Activated naive CD4-positive, alpha-beta T cell treated with anti-CD3 and anti-CD28 coated beads, Interleukin-2, amount 10 ng/mL, durations not matched to agents 7 days and 5 days (primary cell): ENCODE results near the gene SYT12.
"Not testable (repeated sequence)": the region's sequence is repeated elsewhere in the genome, so short reads cannot be mapped to it uniquely, and the experiment has no call there.

Experiments
- CTCF ChIA-PET: fragments of 350-600 bp; sonication (Branson Sonifier 250); formaldehyde crosslinking; loops from one replicate; lab custom pipeline; 2021; ENCODE audit warnings: antibody characterized with exemption; lab: Charles Lee
- DNase-seq: peaks from one replicate; pipeline ENCODE4 v3.0.0-alpha.2; 2020
- H3K27ac Mint-ChIP-seq: one replicate; pipeline ENCODE4 v1.8.0; 2021; ENCODE audit warnings: mild to moderate bottlenecking, moderate library complexity, mixed read lengths
- H3K27me3 Mint-ChIP-seq: one replicate; pipeline ENCODE4 v1.8.0; 2021; ENCODE audit warnings: mild to moderate bottlenecking, mixed read lengths
- H3K36me3 Mint-ChIP-seq: one replicate; pipeline ENCODE4 v1.8.0; 2021; ENCODE audit warnings: mixed read lengths
- H3K4me1 Mint-ChIP-seq: one replicate; pipeline ENCODE4 v1.8.0; 2021; ENCODE audit warnings: mixed read lengths
- H3K4me3 Mint-ChIP-seq: one replicate; pipeline ENCODE4 v1.8.0; 2021; ENCODE audit warnings: mild to moderate bottlenecking, moderate library complexity, mixed read lengths
- H3K9me3 Mint-ChIP-seq: one replicate; pipeline ENCODE4 v1.8.0; 2021; ENCODE audit warnings: mixed read lengths

The SYT12 gene

GRCh38 chr11:66985508-66986177 lies 37.3 kb upstream of the SYT12 start:
- no peaks in the 10 kb centered on the region for H3K36me3 Mint-ChIP-seq
- H3K4me1 Mint-ChIP-seq, result peaks cover 3% of the 10 kb centered on the region
- H3K9me3 Mint-ChIP-seq, result no peaks in the 10 kb centered on the region
- H3K4me3 Mint-ChIP-seq, result no peak overlapping the region
- peaks cover 61% of the 10 kb centered on the region for H3K27me3 Mint-ChIP-seq
- H3K27ac Mint-ChIP-seq, result no peak overlapping the region
- CTCF ChIA-PET, result no interaction called here
- DNase-seq, result no peak

GRCh38 chr11:66986178-66986545 lies 36.8 kb upstream of the SYT12 start:
- CTCF ChIA-PET, result no interaction called here
- Mint-ChIP-seq H3K27ac (no peak overlapping the region), H3K36me3 (no peaks in the 10 kb centered on the region)

GRCh38 chr11:66987158-66987620 lies 35.7 kb upstream of the SYT12 start:
- no peak for DNase-seq
- H3K4me1 Mint-ChIP-seq, result peaks cover 3% of the 10 kb centered on the region
- H3K4me3 Mint-ChIP-seq, result no peak overlapping the region
- peaks cover 53% of the 10 kb centered on the region for H3K27me3 Mint-ChIP-seq
- H3K36me3 Mint-ChIP-seq, result no peaks in the 10 kb centered on the region
- H3K9me3 Mint-ChIP-seq, result no peaks in the 10 kb centered on the region
- no peak overlapping the region for H3K27ac Mint-ChIP-seq
- CTCF ChIA-PET, result interaction anchor here (1.5 kb wide), 1 partner anchor 10 kb away, joined by 7 read pairs; no protein-coding TSS in a partner anchor

More at GRCh38 chr11:66986178-66986545, 36.8 kb upstream of the SYT12 start:
- no peaks in the 10 kb centered on the region for H3K9me3 Mint-ChIP-seq
- no peak overlapping the region for H3K4me3 Mint-ChIP-seq
- no peak for DNase-seq
- peaks cover 56% of the 10 kb centered on the region for H3K27me3 Mint-ChIP-seq
- peaks cover 3% of the 10 kb centered on the region for H3K4me1 Mint-ChIP-seq

DNA sequence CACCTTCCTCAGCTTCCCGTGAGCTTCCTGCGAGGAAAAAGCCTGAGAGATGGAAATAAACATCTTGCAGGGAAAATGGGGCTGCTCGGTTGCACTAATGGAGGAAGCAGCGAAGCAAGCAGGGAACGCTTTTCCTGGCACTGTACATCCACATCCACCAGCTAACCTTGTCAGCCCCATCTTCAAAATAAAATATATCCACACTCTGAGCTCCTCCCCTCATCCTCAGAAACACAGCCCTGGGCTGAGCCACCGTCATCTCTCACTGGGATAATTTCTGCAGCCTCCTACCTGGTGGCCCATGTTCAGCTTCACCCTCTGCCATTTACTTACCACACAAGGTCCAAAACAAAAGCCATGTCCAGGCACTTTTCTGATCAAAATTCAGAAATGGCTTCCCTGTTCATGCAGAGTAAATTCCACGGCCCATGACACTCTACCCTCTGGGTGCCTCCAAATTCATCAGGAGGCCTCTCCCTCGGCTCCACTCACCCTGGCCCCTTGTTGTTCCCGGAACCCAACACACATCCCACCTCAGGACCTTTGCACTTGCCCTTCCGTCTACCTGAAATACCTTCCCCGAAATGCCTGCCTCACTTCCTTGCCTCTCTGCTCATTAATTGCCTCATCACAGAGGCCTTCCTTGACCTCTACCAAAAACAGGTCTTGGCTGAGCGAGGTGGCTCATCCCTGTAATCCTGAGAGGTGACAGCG lies 34.9 kb upstream of the SYT12 start:
- no peak overlapping the region for H3K27ac Mint-ChIP-seq
- no peaks in the 10 kb centered on the region for H3K9me3 Mint-ChIP-seq
- no peak overlapping the region for H3K4me3 Mint-ChIP-seq
- peaks cover 47% of the 10 kb centered on the region for H3K27me3 Mint-ChIP-seq
- CTCF ChIA-PET, result interaction anchor here (1.5 kb wide), 1 partner anchor 11 kb away, joined by 7 read pairs; no protein-coding TSS in a partner anchor
- no peaks in the 10 kb centered on the region for H3K36me3 Mint-ChIP-seq
- peaks cover 3% of the 10 kb centered on the region for H3K4me1 Mint-ChIP-seq
- DNase-seq, result no peak

GRCh38 chr11:66988741-66989140 lies 34.2 kb upstream of the SYT12 start:
- H3K4me1 Mint-ChIP-seq, H3K27ac Mint-ChIP-seq, H3K36me3 Mint-ChIP-seq, CTCF ChIA-PET, H3K9me3 Mint-ChIP-seq, H3K4me3 Mint-ChIP-seq, DNase-seq: not testable (repeated sequence)
- peaks cover 49% of the 10 kb centered on the region for H3K27me3 Mint-ChIP-seq

DNA sequence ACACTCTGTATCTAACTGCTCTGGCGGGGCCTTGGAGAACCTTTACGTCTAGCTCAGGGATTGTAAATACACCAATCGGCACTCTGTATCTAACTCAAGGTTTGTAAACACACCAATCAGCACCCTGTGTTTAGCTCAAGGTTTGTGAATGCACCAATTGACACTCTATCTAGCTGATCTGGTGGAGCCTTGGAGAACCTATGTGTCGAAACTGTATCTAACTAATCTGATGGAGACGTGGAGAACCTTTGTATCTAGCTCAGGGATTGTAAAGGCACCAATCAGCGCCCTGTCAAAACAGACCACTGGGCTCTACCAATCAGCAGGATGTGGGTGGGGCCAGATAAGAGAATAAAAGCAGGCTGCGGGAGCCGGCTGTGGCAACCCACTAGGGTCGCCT lies 33.6 kb upstream of the SYT12 start:
- CTCF ChIA-PET, result not testable (repeated sequence)
- H3K27me3 Mint-ChIP-seq, result peaks cover 46% of the 10 kb centered on the region

GRCh38 chr11:66992041-66992440 lies 30.9 kb upstream of the SYT12 start:
- no peak overlapping the region for H3K27ac Mint-ChIP-seq
- no peaks in the 10 kb centered on the region for H3K9me3 Mint-ChIP-seq
- H3K27me3 Mint-ChIP-seq, result peaks cover 30% of the 10 kb centered on the region
- H3K36me3 Mint-ChIP-seq, result no peaks in the 10 kb centered on the region
- no peak overlapping the region for H3K4me3 Mint-ChIP-seq
- peaks cover 3% of the 10 kb centered on the region for H3K4me1 Mint-ChIP-seq
- DNase-seq, result no peak
- CTCF ChIA-PET, result no interaction called here

More for the DNA sequence above, 33.6 kb upstream of the SYT12 start:
- H3K36me3 Mint-ChIP-seq, DNase-seq, H3K4me1 Mint-ChIP-seq, H3K27ac Mint-ChIP-seq, H3K4me3 Mint-ChIP-seq, H3K9me3 Mint-ChIP-seq: not testable (repeated sequence)

GRCh38 chr11:66996609-66997273 lies 26.2 kb upstream of the SYT12 start:
- peaks cover 24% of the 10 kb centered on the region for H3K27me3 Mint-ChIP-seq

GRCh38 chr11:66999555-66999954 lies 23.4 kb upstream of the SYT12 start:
- Mint-ChIP-seq H3K4me1 (no peaks in the 10 kb centered on the region), H3K4me3 (no peak overlapping the region), H3K9me3 (no peaks in the 10 kb centered on the region), H3K27ac (no peak overlapping the region), H3K27me3 (peaks cover 24% of the 10 kb centered on the region), H3K36me3 (no peaks in the 10 kb centered on the region)
- DNase-seq, result no peak
- CTCF ChIA-PET, result no interaction called here

More at GRCh38 chr11:66996609-66997273, 26.2 kb upstream of the SYT12 start:
- DNase-seq, result no peak
- Mint-ChIP-seq H3K4me3 (no peak overlapping the region), H3K36me3 (no peaks in the 10 kb centered on the region), H3K9me3 (no peaks in the 10 kb centered on the region), H3K27ac (no peak overlapping the region), H3K4me1 (no peaks in the 10 kb centered on the region)
- CTCF ChIA-PET, result no interaction called here

GRCh38 chr11:67001332-67001731 lies 21.6 kb upstream of the SYT12 start:
- Mint-ChIP-seq H3K36me3 (no peaks in the 10 kb centered on the region), H3K4me1 (no peaks in the 10 kb centered on the region), H3K27me3 (peaks cover 20% of the 10 kb centered on the region), H3K9me3 (no peaks in the 10 kb centered on the region), H3K27ac (no peak overlapping the region), H3K4me3 (no peak overlapping the region)
- CTCF ChIA-PET, result no interaction called here
- no peak for DNase-seq

GRCh38 chr11:67002297-67002913 lies 20.5 kb upstream of the SYT12 start:
- no peak overlapping the region for H3K4me3 Mint-ChIP-seq
- no peaks in the 10 kb centered on the region for H3K9me3 Mint-ChIP-seq
- CTCF ChIA-PET, result no interaction called here
- peaks cover 13% of the 10 kb centered on the region for H3K27me3 Mint-ChIP-seq
- H3K4me1 Mint-ChIP-seq, result no peaks in the 10 kb centered on the region
- H3K27ac Mint-ChIP-seq, result no peak overlapping the region
- H3K36me3 Mint-ChIP-seq, result no peaks in the 10 kb centered on the region
- DNase-seq, result no peak

- Mint-ChIP-seq H3K27me3 (peaks cover 10% of the 10 kb centered on the region), H3K27ac (no peak overlapping the region), H3K4me1 (no peaks in the 10 kb centered on the region), H3K36me3 (no peaks in the 10 kb centered on the region), H3K9me3 (no peaks in the 10 kb centered on the region), H3K4me3 (no peak overlapping the region)
- CTCF ChIA-PET, result no interaction called here
- no peak for DNase-seq
These were observed 20.0 kb upstream of the SYT12 start for GRCh38 chr11:67002921-67003411.

DNA sequence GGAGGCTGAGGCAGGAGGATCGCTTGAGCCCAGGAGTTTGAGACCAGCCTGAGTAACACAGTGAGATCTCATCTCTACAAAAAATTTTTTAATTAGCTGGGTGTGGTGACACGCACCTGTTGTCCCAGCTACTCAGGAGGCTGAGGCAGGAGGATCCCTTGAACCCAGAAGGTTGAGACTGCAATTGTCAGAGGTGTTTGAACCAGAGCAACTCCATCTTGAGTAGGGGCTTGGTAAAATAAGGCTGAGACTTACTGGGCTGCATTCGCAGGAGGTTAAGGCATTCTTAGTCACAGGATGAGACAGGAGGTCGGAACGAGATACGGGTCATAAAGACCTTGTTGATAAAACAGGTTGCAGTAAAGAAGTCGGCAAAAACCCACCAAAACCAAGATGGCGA lies 17.7 kb upstream of the SYT12 start:
- CTCF ChIA-PET, result interaction anchor here (0.6 kb wide), 1 partner anchor 310 kb away, joined by 3 read pairs; no protein-coding TSS in a partner anchor
- not testable (repeated sequence) for H3K36me3 Mint-ChIP-seq, H3K4me1 Mint-ChIP-seq, H3K27ac Mint-ChIP-seq, H3K4me3 Mint-ChIP-seq, DNase-seq, H3K9me3 Mint-ChIP-seq
- peaks cover 21% of the 10 kb centered on the region for H3K27me3 Mint-ChIP-seq
